ENCODE results near the gene HSD17B12.

Gene HSD17B12

GRCh38 chr11:43892851-43893250, 212.3 kb downstream of the HSD17B12 start:
- H3K4me3 ChIP-seq (ENCODE audit: low read depth in 1 of 5, low read length in 5 of 5) = no peak overlapping the region
- no peak overlapping the region for H3K9ac ChIP-seq (ENCODE audit: low read length in 5 of 5)
- H3K4me1 ChIP-seq (ENCODE audit: control insufficient read depth in 5 of 5, insufficient read depth in 5 of 5, low read length in 5 of 5) = no peaks in the 10 kb centered on the region
- no peak overlapping the region for H3K27ac ChIP-seq (ENCODE audit: low read depth, low read length)
- H3K36me3 ChIP-seq (ENCODE audit: control insufficient read depth in 5 of 5, insufficient read depth in 5 of 5, low read length in 5 of 5) = peaks cover 61 to 94% (median 64%) of the 10 kb centered on the region in 5 donors
- H3K27me3 ChIP-seq (ENCODE audit: control insufficient read depth in 5 of 5, insufficient read depth in 4 of 5, low read length in 5 of 5) = no peaks in the 10 kb centered on the region
- H3K9me3 ChIP-seq (ENCODE audit: control insufficient read depth in 5 of 5, low read length in 5 of 5) = no peaks in the 10 kb centered on the region

- H3K27ac ChIP-seq (ENCODE audit: low read depth, low read length) = no peak overlapping the region
- H3K9ac ChIP-seq (ENCODE audit: low read length in 5 of 5) = no peak overlapping the region
- peaks cover 0 to 6% (median 0%) of the 10 kb centered on the region in 5 donors for H3K4me1 ChIP-seq (ENCODE audit: control insufficient read depth in 5 of 5, insufficient read depth in 5 of 5, low read length in 5 of 5)
- peaks cover 54 to 94% (median 69%) of the 10 kb centered on the region in 5 donors for H3K36me3 ChIP-seq (ENCODE audit: control insufficient read depth in 5 of 5, insufficient read depth in 5 of 5, low read length in 5 of 5)
- H3K27me3 ChIP-seq (ENCODE audit: control insufficient read depth in 5 of 5, insufficient read depth in 4 of 5, low read length in 5 of 5) = no peaks in the 10 kb centered on the region
- H3K9me3 ChIP-seq (ENCODE audit: control insufficient read depth in 5 of 5, low read length in 5 of 5) = no peaks in the 10 kb centered on the region
- no peak overlapping the region for H3K4me3 ChIP-seq (ENCODE audit: low read depth in 1 of 5, low read length in 5 of 5)
These were observed 214.0 kb downstream of the HSD17B12 start for GRCh38 chr11:43894546-43894945.

GRCh38 chr11:43895601-43896000, 215.1 kb downstream of the HSD17B12 start:
- Histone ChIP-seq H3K9ac (ENCODE audit: low read length in 5 of 5) (no peak overlapping the region), H3K27ac (ENCODE audit: low read depth, low read length) (no peak overlapping the region), H3K36me3 (ENCODE audit: control insufficient read depth in 5 of 5, insufficient read depth in 5 of 5, low read length in 5 of 5) (peaks cover 54 to 89% (median 64%) of the 10 kb centered on the region in 5 donors)

GRCh38 chr11:43898574-43898973, 218.0 kb downstream of the HSD17B12 start:
- Histone ChIP-seq H3K4me1 (ENCODE audit: control insufficient read depth in 5 of 5, insufficient read depth in 5 of 5, low read length in 5 of 5) (peaks cover 0 to 6% (median 0%) of the 10 kb centered on the region in 5 donors), H3K27me3 (ENCODE audit: control insufficient read depth in 5 of 5, insufficient read depth in 4 of 5, low read length in 5 of 5) (no peaks in the 10 kb centered on the region), H3K4me3 (ENCODE audit: low read depth in 1 of 5, low read length in 5 of 5) (no peak overlapping the region), H3K9ac (ENCODE audit: low read length in 5 of 5) (no peak overlapping the region), H3K36me3 (ENCODE audit: control insufficient read depth in 5 of 5, insufficient read depth in 5 of 5, low read length in 5 of 5) (peaks cover 43 to 89% (median 65%) of the 10 kb centered on the region in 5 donors), H3K9me3 (ENCODE audit: control insufficient read depth in 5 of 5, low read length in 5 of 5) (no peaks in the 10 kb centered on the region), H3K27ac (ENCODE audit: low read depth, low read length) (no peak overlapping the region)

More at GRCh38 chr11:43895601-43896000, 215.1 kb downstream of the HSD17B12 start:
- no peaks in the 10 kb centered on the region for H3K9me3 ChIP-seq (ENCODE audit: control insufficient read depth in 5 of 5, low read length in 5 of 5)
- peaks cover 0 to 6% (median 0%) of the 10 kb centered on the region in 5 donors for H3K4me1 ChIP-seq (ENCODE audit: control insufficient read depth in 5 of 5, insufficient read depth in 5 of 5, low read length in 5 of 5)
- H3K27me3 ChIP-seq (ENCODE audit: control insufficient read depth in 5 of 5, insufficient read depth in 4 of 5, low read length in 5 of 5) = no peaks in the 10 kb centered on the region
- no peak overlapping the region for H3K4me3 ChIP-seq (ENCODE audit: low read depth in 1 of 5, low read length in 5 of 5)

- Histone ChIP-seq H3K4me1 (ENCODE audit: control insufficient read depth in 5 of 5, insufficient read depth in 5 of 5, low read length in 5 of 5) (peaks cover 0 to 6% (median 0%) of the 10 kb centered on the region in 5 donors), H3K36me3 (ENCODE audit: control insufficient read depth in 5 of 5, insufficient read depth in 5 of 5, low read length in 5 of 5) (peaks cover 48 to 89% (median 69%) of the 10 kb centered on the region in 5 donors), H3K9ac (ENCODE audit: low read length in 5 of 5) (no peak overlapping the region)
These were observed 218.6 kb downstream of the HSD17B12 start for GRCh38 chr11:43899094-43899493.

GRCh38 chr11:43901551-43901950, 221.0 kb downstream of the HSD17B12 start:
- H3K36me3 ChIP-seq (ENCODE audit: control insufficient read depth in 5 of 5, insufficient read depth in 5 of 5, low read length in 5 of 5) = peaks cover 29 to 67% (median 57%) of the 10 kb centered on the region in 5 donors
- no peaks in the 10 kb centered on the region for H3K27me3 ChIP-seq (ENCODE audit: control insufficient read depth in 5 of 5, insufficient read depth in 4 of 5, low read length in 5 of 5)
- H3K4me3 ChIP-seq (ENCODE audit: low read depth in 1 of 5, low read length in 5 of 5) = no peak overlapping the region
- H3K9me3 ChIP-seq (ENCODE audit: control insufficient read depth in 5 of 5, low read length in 5 of 5) = no peaks in the 10 kb centered on the region
- no peak overlapping the region for H3K27ac ChIP-seq (ENCODE audit: low read depth, low read length)
- peaks cover 2 to 23% (median 9%) of the 10 kb centered on the region in 5 donors for H3K4me1 ChIP-seq (ENCODE audit: control insufficient read depth in 5 of 5, insufficient read depth in 5 of 5, low read length in 5 of 5)
- no peak overlapping the region for H3K9ac ChIP-seq (ENCODE audit: low read length in 5 of 5)

More at GRCh38 chr11:43899094-43899493, 218.6 kb downstream of the HSD17B12 start:
- H3K27me3 ChIP-seq (ENCODE audit: control insufficient read depth in 5 of 5, insufficient read depth in 4 of 5, low read length in 5 of 5) = no peaks in the 10 kb centered on the region
- H3K4me3 ChIP-seq (ENCODE audit: low read depth in 1 of 5, low read length in 5 of 5) = no peak overlapping the region
- no peaks in the 10 kb centered on the region for H3K9me3 ChIP-seq (ENCODE audit: control insufficient read depth in 5 of 5, low read length in 5 of 5)
- no peak overlapping the region for H3K27ac ChIP-seq (ENCODE audit: low read depth, low read length)

- Histone ChIP-seq H3K4me3 (ENCODE audit: low read depth in 1 of 5, low read length in 5 of 5) (no peak overlapping the region), H3K27me3 (ENCODE audit: control insufficient read depth in 5 of 5, insufficient read depth in 4 of 5, low read length in 5 of 5) (no peaks in the 10 kb centered on the region), H3K36me3 (ENCODE audit: control insufficient read depth in 5 of 5, insufficient read depth in 5 of 5, low read length in 5 of 5) (peaks cover 22 to 55% (median 45%) of the 10 kb centered on the region in 5 donors), H3K9ac (ENCODE audit: low read length in 5 of 5) (no peak overlapping the region), H3K27ac (ENCODE audit: low read depth, low read length) (no peak overlapping the region), H3K4me1 (ENCODE audit: control insufficient read depth in 5 of 5, insufficient read depth in 5 of 5, low read length in 5 of 5) (peaks cover 2 to 23% (median 9%) of the 10 kb centered on the region in 5 donors), H3K9me3 (ENCODE audit: control insufficient read depth in 5 of 5, low read length in 5 of 5) (no peaks in the 10 kb centered on the region)
These were observed 222.5 kb downstream of the HSD17B12 start for GRCh38 chr11:43903078-43903477.

GRCh38 chr11:43903969-43904368, 223.4 kb downstream of the HSD17B12 start:
- no peaks in the 10 kb centered on the region for H3K9me3 ChIP-seq (ENCODE audit: control insufficient read depth in 5 of 5, low read length in 5 of 5)
- peaks cover 20 to 53% (median 42%) of the 10 kb centered on the region in 5 donors for H3K36me3 ChIP-seq (ENCODE audit: control insufficient read depth in 5 of 5, insufficient read depth in 5 of 5, low read length in 5 of 5)
- H3K4me1 ChIP-seq (ENCODE audit: control insufficient read depth in 5 of 5, insufficient read depth in 5 of 5, low read length in 5 of 5) = peaks cover 2 to 17% (median 9%) of the 10 kb centered on the region in 5 donors
- H3K4me3 ChIP-seq (ENCODE audit: low read depth in 1 of 5, low read length in 5 of 5) = no peak overlapping the region
- no peak overlapping the region for H3K9ac ChIP-seq (ENCODE audit: low read length in 5 of 5)
- no peaks in the 10 kb centered on the region for H3K27me3 ChIP-seq (ENCODE audit: control insufficient read depth in 5 of 5, insufficient read depth in 4 of 5, low read length in 5 of 5)
- no peak overlapping the region for H3K27ac ChIP-seq (ENCODE audit: low read depth, low read length)

- Histone ChIP-seq H3K9ac (ENCODE audit: low read length in 5 of 5) (peak overlapping the region in 1 of 5 donors; percentile 50), H3K4me3 (ENCODE audit: low read depth in 1 of 5, low read length in 5 of 5) (no peak overlapping the region), H3K36me3 (ENCODE audit: control insufficient read depth in 5 of 5, insufficient read depth in 5 of 5, low read length in 5 of 5) (peaks cover 23 to 53% (median 40%) of the 10 kb centered on the region in 5 donors), H3K9me3 (ENCODE audit: control insufficient read depth in 5 of 5, low read length in 5 of 5) (no peaks in the 10 kb centered on the region), H3K4me1 (ENCODE audit: control insufficient read depth in 5 of 5, insufficient read depth in 5 of 5, low read length in 5 of 5) (peaks cover 2 to 17% (median 9%) of the 10 kb centered on the region in 5 donors), H3K27me3 (ENCODE audit: control insufficient read depth in 5 of 5, insufficient read depth in 4 of 5, low read length in 5 of 5) (no peaks in the 10 kb centered on the region), H3K27ac (ENCODE audit: low read depth, low read length) (peak overlapping the region; percentile 18)
These were observed 224.4 kb downstream of the HSD17B12 start for GRCh38 chr11:43904742-43905535.

- H3K4me3 ChIP-seq (ENCODE audit: low read depth in 1 of 5, low read length in 5 of 5) = no peak overlapping the region
- no peaks in the 10 kb centered on the region for H3K27me3 ChIP-seq (ENCODE audit: control insufficient read depth in 5 of 5, insufficient read depth in 4 of 5, low read length in 5 of 5)
- peaks cover 26 to 56% (median 42%) of the 10 kb centered on the region in 5 donors for H3K36me3 ChIP-seq (ENCODE audit: control insufficient read depth in 5 of 5, insufficient read depth in 5 of 5, low read length in 5 of 5)
- H3K4me1 ChIP-seq (ENCODE audit: control insufficient read depth in 5 of 5, insufficient read depth in 5 of 5, low read length in 5 of 5) = peaks cover 2 to 17% (median 9%) of the 10 kb centered on the region in 5 donors
- peak overlapping the region; percentile 18 for H3K27ac ChIP-seq (ENCODE audit: low read depth, low read length)
- H3K9ac ChIP-seq (ENCODE audit: low read length in 5 of 5) = peak overlapping the region in 1 of 5 donors; percentile 50
- no peaks in the 10 kb centered on the region for H3K9me3 ChIP-seq (ENCODE audit: control insufficient read depth in 5 of 5, low read length in 5 of 5)
These were observed 225.3 kb downstream of the HSD17B12 start for GRCh38 chr11:43905813-43906241.
